RPMI7951 (cell line): Measurements from ENCODE around the gene CPLX1. TPM values are rescaled to one million over a fixed set of nuclear protein-coding genes. Genes with fewer than 3 reads are reported as not detected.

Experiments used
- DNase-seq: peaks from one replicate; pipeline ENCODE4 v3.0.0-alpha.2; 2012; ENCODE audit warnings: low read depth
- total RNA-seq: library from RNA; depleted of rRNA; stranded (reverse); fragments of >200 nt; shearing (Covaris generic); gene quantifications from 2 replicates; pipeline ENCODE4 v1.2.3, GENCODE V29; 2014

CPLX1 gene
- total RNA-seq, 1 experiment from 2014 or later, result not detected

DNA sequence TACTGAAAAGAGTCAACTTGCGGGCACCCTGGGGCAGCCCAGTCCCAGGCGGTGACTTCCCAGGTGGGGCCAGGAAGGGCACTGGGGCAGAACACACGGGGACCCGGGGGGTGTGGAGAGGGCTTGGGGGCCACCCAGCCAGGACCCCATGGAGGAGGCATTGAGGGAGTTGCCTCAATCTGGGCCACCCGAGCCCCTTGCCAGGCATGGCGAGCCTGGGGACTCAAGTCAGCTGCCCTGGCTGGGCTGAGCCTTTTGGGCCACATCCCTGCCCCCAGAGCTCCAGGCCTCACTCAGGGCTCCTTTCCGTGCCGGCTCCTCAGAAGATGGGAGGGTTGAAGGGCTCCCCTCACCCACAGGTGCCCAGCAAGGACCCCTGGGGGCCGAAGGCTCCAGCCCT is 6.6 kb upstream of the CPLX1 start:
- DNase-seq, result no peak

DNA sequence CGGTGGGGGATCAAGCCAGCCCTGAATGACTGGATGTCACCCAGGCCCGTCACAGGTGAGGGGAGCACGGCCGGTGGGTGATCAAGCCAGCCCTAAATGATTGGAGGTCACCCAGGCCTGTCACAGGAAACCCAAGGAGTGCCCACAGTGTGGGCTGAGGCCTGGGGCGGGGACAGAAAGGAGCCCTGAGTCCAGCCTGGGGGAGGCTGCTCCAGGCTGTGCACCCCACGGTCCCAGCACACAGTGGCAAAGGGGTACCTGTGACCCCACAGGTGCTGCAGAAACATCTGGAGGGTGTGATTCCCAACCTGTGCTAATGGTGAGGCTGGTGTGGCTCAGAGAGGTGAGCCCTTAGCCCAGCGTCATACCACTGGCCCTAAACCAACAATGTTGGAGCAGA is 6.2 kb upstream of the CPLX1 start:
- no peak for DNase-seq

DNA sequence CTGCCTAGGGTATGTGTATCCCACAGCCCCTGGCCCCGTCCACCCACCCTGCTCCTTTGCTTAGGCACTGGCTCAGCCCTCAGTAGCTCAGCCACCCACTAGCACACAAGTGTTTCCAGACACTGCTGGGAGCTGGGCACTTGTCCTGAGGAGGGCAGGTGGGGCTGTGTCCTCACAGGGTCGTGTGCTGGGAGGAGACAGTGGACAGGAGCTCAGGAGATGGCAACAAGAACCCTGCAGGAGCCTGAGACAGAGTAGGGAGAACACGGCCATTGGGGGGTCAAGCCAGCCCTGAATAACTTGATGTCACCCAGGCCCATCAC is 5.5 kb upstream of the CPLX1 start:
- DNase-seq, result no peak

GRCh38 chr4:830601-831482 is 4.9 kb upstream of the CPLX1 start:
- no peak for DNase-seq

DNA sequence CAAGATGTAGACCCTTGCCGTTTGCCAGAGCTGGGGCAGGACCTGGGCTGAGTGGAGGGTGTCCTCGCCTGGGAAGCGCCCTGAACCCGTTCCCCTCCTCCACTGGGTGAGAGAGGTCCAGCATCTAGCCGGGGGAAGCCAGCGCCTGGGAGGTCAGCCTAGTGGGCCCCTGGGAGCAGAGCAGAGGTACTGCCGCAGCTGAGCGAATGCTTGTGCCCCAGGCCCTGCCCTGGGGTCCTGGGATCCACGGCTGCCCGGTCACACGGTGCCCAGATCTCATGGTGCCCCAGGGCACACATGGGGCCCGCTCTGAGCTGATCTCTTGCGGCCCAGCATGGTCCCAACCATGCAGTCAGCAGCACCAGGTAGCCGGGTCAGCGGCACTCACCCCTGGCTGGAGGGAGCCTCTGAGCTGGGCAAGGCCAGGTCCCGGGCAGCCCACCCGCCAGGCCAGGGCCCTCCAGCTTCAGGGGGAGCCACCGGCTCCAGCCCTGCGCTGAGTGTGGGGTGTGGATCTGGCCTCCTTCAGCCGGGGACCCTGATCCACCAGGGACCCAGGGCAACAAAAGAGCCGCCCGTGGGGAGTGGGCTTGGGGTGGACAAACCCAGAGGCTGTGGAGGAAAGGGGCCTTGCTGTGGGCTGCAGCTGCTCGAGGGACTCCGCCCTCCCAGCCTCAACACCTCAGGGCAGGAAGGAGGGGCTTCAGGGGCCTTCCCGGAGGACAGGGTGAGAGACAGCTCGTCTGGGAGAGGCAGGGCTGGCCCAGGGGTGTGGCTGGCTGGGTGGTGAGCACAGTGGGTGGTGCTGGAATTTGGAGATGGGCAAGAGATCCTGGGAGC is 4.1 kb upstream of the CPLX1 start:
- no peak for DNase-seq

DNA sequence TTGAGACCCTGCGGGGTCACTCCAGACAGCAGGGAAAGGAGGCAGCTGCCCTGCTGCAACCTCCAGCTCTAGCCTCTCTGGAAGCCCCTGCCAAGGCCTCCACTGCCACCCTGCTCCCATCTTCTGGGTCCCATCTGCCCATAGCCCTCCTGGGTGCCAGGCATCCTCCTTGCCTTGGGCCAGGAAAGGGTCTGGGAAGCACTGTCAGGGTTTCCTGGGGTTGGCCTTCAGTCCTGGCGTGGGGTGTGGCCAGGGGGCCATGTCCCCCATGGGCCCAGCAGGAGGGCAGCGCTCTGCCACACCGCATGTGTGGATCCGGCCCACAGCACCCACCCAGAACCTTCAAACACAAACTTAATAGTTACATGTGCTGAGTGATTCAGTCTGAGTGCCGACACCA is 3.4 kb upstream of the CPLX1 start:
- DNase-seq, result no peak

DNA sequence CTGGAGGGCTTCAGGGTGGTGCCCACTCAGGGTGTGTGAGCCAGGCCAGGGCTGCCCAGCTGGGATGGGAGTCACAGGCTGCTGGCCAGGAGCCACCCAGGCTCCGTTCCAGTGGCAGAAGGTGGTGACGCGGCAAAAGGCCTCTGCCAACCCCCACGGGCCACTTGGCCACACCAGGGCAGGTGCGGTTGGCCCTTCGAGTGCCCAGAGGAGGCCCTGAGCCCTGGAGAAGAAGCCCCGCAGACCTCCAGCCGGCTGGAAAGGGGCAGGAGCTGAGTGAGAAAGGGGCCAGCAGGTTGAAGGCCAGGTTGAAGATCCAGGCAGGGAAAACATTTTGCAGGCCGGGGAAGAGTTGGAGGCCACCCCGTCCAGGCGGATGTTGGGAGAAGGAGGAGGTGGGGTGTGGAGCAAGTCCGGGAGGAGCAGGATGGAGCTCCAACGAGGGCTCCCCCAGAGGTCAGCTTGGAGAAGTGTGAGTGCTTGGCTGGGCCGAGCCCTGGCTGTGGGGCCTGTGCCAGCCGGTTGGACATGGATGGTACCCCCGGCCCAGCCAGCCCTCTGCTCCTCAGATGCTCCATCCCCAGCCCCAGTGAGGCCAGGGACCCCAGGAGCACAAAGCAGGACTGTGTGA is 2.8 kb upstream of the CPLX1 start:
- DNase-seq, result no peak

- DNase-seq, result no peak
Observed at GRCh38 chr4:827209-828081, 1.5 kb upstream of the CPLX1 start.

DNA sequence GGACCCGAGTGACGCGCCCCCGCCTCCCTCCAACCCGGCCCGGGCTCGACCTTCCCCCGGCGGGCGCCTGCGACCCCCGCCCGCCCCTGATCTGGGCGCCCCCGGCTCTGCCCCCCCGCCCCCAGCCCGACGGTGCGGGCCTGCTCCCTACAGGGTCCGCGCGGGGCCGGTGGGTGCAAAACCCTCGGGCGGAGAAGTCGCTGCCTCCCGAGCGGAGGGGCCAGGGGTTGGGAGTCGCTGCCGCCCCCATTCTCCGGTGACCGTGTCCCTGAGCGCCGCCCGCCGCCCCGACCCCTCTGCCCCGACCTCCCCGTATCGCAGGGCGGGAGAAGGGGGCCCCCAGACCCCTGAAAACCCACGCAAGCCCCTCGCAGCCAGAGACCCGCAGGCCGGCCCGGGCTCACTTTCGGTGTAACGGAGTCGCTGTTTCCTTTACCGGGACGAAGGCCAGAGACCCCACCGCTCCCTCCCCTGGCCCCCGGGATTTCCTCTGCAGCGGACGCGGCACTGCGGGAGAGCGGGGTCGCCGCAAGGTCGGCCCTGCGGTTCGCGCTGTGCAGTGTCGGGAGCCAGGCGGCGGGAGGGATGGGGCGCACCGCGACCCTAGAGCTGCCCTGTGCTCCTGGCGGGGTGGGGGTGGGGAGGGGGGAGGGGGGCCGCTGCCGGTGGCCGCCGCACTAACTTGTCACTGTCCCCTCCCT is 729 bp upstream of the CPLX1 start:
- DNase-seq, result no peak

GRCh38 chr4:825063-825970 is 612 bp downstream of the CPLX1 start:
- DNase-seq, result no peak

DNA sequence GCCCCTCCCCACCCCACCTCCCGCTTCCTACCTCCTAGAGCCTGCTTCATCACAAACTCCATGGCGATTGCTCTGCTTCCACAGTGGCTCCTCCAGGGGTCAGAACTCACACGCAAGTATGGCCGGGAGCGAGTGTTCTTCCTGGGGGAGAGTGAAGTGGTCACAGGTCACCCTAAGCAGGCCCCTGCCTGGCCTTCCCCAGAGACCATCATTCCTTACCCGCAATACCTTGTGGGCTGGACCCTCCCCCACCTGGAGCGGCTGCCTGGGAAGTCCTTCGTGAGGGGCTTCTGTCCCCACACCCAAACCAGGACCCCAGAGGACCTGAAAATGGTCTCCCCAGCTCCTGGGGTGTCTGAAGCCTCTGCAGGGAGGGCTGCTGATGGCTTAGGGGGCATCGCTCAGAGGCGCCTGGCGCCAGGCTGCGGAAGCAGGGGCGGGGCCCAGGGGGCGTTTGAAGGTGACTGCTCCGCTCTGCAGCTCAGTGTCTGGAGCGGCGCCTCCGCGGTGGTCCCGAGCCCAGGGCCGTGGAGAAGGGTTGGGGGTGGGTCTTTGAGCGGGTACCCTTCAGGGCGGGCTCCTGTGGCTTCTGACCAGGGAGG is 1.4 kb downstream of the CPLX1 start:
- DNase-seq, result no peak

- DNase-seq, result no peak
Observed at GRCh38 chr4:823761-824460, 2.0 kb downstream of the CPLX1 start.

- DNase-seq, result no peak
Observed at GRCh38 chr4:823176-823760, 2.7 kb downstream of the CPLX1 start.

DNA sequence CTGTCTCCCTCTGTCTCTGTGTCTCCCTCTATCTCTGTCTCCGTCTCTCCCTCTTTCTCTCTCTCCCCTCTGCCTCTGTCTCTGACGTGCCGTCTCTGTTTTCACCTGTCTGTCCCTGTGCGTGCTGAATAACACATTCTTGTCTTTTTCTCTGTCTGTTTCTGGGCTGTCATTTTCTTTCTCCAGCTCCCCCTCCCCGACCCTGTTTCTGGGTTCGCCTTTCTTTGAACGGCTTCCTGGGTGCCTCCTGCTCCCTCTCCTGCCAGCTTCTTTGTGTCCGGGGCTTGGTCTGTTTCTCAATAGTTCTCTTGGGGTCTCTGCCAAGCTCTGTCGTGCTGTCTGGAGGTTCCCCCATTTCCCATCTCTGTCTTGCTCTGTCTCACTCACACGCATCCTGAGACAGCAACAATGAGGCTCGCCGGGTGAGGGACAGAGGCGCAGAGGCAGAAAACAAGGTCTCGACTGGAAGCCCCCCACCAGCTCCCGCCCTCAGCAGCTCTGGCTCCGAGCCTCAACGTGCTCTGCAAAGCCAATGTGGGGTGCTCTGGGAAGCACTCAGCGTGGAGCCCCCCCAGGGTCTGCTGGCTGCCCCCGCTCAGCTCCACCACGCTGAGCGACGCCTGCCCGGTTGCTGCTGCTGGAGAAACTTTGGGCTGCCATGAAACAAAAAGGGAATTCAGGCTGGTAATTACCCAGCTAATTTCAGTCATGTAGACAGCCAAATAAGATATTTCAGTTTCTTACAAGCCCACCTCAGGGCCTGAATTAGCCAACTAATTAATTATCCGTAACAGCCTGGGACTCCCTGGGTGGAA is 3.4 kb downstream of the CPLX1 start:
- no peak for DNase-seq

DNA sequence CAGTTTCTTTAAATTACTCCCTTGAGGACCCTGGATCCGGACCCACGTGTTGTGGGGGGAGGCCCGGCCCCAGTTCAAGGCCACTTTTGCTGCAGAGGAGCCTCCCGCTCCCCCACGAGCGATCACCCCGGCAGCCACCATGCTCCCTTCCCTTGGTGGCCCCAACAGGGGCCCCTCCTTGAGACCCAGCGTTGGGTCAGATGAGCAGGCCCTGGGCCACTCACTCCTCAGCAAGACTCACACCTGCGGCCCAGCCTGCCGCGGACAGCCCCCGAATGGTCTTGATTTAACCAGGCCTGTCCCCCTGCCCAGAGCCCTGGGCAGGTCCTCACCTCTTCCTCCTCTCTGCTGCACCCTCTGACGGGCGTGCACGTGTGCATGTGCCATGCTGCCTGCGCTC is 4.3 kb downstream of the CPLX1 start:
- no peak for DNase-seq

GRCh38 chr4:821181-821591 is 4.7 kb downstream of the CPLX1 start:
- no peak for DNase-seq
